ENCODE measurements around the gene S100A16. TPM values are rescaled to one million over a fixed set of nuclear protein-coding genes. Genes with fewer than 3 reads are reported as not detected.

S100A16 gene
- total RNA-seq, 1 experiment from 2014 or later: 196 TPM

GRCh38 chr1:153614906-153615305 is 2.0 kb upstream of the S100A16 start:
- H3K27me3 ChIP-seq (ENCODE audit: insufficient read depth, low read length): no peaks in the 10 kb centered on the region
- no peaks in the 10 kb centered on the region for H4K20me1 ChIP-seq (ENCODE audit: insufficient read depth)
- no peaks in the 10 kb centered on the region for H3K9me3 ChIP-seq (ENCODE audit: control insufficient read depth in 1 of 2, insufficient read depth in 1 of 2, low read depth in 1 of 2, low read length in 2 of 2)
- intact Hi-C loops (cut with micrococcal nuclease): loop anchor here (5.0 kb wide), 1 partner anchor 83 kb away; no protein-coding TSS in a partner anchor
- peak overlapping the region; percentile 50 to 57; a peak in 2 of 4 replicates for H3K4me3 ChIP-seq (replicated peaks in 1 of 2; ENCODE audit: low read depth in 1 of 2, low read length in 2 of 2)
- H3K9me2 ChIP-seq (ENCODE audit: insufficient read depth): no peaks in the 10 kb centered on the region
- H3K9ac ChIP-seq (ENCODE audit: low read length): peak overlapping the region; percentile 5
- ATAC-seq (no peak), DNase-seq (ENCODE audit: low read depth, low spot score) (no peak)
- RAD21 ChIA-PET (ENCODE audit: low non-redundant PET in 1 of 2, low total read pairs in 2 of 2, uncharacterized antibody in 2 of 2, unreplicated experiment in 2 of 2): no interaction called here
- POLR2A ChIA-PET: interaction anchor here (0.8 to 9.1 kb wide), 9 partner anchors 12 to 99 kb away, joined by 3 to 172 read pairs (median 5); partner anchors contain the start of genes CHTOP, S100A1, S100A13 and S100A4
- CTCF ChIA-PET: interaction anchor here (1.2 to 7.7 kb wide), 3 partner anchors 12 to 43 kb away, joined by 4 to 76 read pairs (median 33); partner anchors contain the start of genes S100A1 and S100A13
- BruUV-seq (replicated peaks): no TSS peak
- H3K27ac ChIP-seq (ENCODE audit: low read depth, low read length): peak overlapping the region; percentile 34
- peaks cover 51% of the 10 kb centered on the region for H3K79me2 ChIP-seq (ENCODE audit: insufficient read depth, low read length)
- peak overlapping the region; percentile 73 for H3K4me2 ChIP-seq (ENCODE audit: low read length)
- H3K4me1 ChIP-seq (ENCODE audit: control insufficient read depth in 1 of 2, insufficient read depth in 2 of 2, low read length in 2 of 2): peaks cover 55 to 77% of the 10 kb centered on the region in 2 experiments
- H2AFZ ChIP-seq (ENCODE audit: low read depth, low read length, poor library complexity, severe bottlenecking): no peak overlapping the region
- TF ChIP-seq ZFX (IDR thresholded peaks at IDR 0.05) (no peak), CEBPB (IDR thresholded peaks at IDR 0.05; ENCODE audit: low read depth) (no peak), YY1 (IDR thresholded peaks at IDR 0.05; ENCODE audit: extremely low read depth, insufficient replicate concordance, low read depth, low read length) (no peak), CTCF (IDR thresholded peaks at IDR 0.05 in 2 of 3, conservative IDR thresholded peaks at IDR 0.05 in 1 of 3; ENCODE audit: borderline replicate concordance in 1 of 3, insufficient read depth in 1 of 3, low read depth in 2 of 3, low read length in 2 of 3) (no peak), CBX3 (IDR thresholded peaks at IDR 0.05; ENCODE audit: low read depth) (no peak), REST (IDR thresholded peaks at IDR 0.05; ENCODE audit: low read depth) (no peak), RAD21 (IDR thresholded peaks at IDR 0.05; ENCODE audit: low read depth) (no peak), ZNF274 (IDR thresholded peaks at IDR 0.05; ENCODE audit: low read depth, low read length) (no peak), EZH2phosphoT487 (IDR thresholded peaks at IDR 0.05; ENCODE audit: borderline replicate concordance) (no peak), ZBTB33 (IDR thresholded peaks at IDR 0.05; ENCODE audit: extremely low read depth, insufficient replicate concordance, low read length) (no peak), EZH2 (IDR thresholded peaks at IDR 0.05) (no peak), EGR1 (IDR thresholded peaks at IDR 0.05; ENCODE audit: low read depth) (no peak), ELF1 (IDR thresholded peaks at IDR 0.05; ENCODE audit: borderline replicate concordance, low read depth) (no peak), ATF3 (IDR thresholded peaks at IDR 0.05) (no peak)
- H3K36me3 ChIP-seq (ENCODE audit: control insufficient read depth in 1 of 2, insufficient read depth in 2 of 2, low read length in 2 of 2): no peaks in the 10 kb centered on the region

Data from HCT116 (cell line).